ES-I3 (cell line): Measurements from ENCODE around the gene GID4.

Source experiments
- H3K36me3 ChIP-seq: 2 replicates; pipeline ENCODE4 v1.6.1; 2013; ENCODE audit warnings: mild to moderate bottlenecking, low read length, control low read depth, moderate library complexity; ENCODE audit not compliant: insufficient read depth
- H3K4me1 ChIP-seq: 2 replicates; pipeline ENCODE4 v1.6.1; 2013; ENCODE audit warnings: mild to moderate bottlenecking, control low read depth, low read length; ENCODE audit not compliant: insufficient read depth
- H3K9ac ChIP-seq: 2 replicates; pipeline ENCODE4 v1.6.1; 2013; ENCODE audit warnings: low read depth, mild to moderate bottlenecking, low read length, moderate library complexity
- H3K9me3 ChIP-seq: 2 replicates; pipeline ENCODE4 v1.6.1; 2013; ENCODE audit warnings: mild to moderate bottlenecking, low read length, moderate library complexity; ENCODE audit not compliant: control insufficient read depth, insufficient read depth

The GID4 gene

GRCh38 chr17:18043491-18043890 is 4.3 kb downstream of the GID4 start:
- no peaks in the 10 kb centered on the region for H3K9me3 ChIP-seq
- H3K4me1 ChIP-seq: no peaks in the 10 kb centered on the region
- H3K36me3 ChIP-seq: peaks cover 6% of the 10 kb centered on the region; the same call in 1 of the 2 replicates
- H3K9ac ChIP-seq: no peak overlapping the region

DNA sequence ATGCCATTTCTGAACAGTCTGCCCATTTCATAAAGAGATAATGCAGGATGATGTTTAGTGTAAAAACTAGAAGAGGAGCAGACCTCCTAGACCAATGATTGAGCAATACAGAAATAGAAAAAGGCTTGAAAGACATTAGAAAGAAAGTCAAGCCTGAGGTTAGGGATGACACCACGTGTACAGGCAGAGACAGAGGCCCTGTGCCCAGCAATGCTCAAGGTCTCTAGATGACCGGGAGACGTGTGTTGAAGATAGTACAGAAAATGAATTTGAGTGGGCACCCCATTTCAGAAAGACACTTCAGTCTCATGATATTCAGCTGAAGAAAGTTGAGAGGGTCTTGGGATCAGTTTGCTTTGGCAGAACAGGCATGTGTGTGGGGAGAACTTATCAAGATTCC is 5.4 kb downstream of the GID4 start:
- no peak overlapping the region for H3K9ac ChIP-seq
- H3K4me1 ChIP-seq: no peaks in the 10 kb centered on the region
- H3K9me3 ChIP-seq: no peaks in the 10 kb centered on the region
- peaks cover 6% of the 10 kb centered on the region; the same call in 1 of the 2 replicates for H3K36me3 ChIP-seq

DNA sequence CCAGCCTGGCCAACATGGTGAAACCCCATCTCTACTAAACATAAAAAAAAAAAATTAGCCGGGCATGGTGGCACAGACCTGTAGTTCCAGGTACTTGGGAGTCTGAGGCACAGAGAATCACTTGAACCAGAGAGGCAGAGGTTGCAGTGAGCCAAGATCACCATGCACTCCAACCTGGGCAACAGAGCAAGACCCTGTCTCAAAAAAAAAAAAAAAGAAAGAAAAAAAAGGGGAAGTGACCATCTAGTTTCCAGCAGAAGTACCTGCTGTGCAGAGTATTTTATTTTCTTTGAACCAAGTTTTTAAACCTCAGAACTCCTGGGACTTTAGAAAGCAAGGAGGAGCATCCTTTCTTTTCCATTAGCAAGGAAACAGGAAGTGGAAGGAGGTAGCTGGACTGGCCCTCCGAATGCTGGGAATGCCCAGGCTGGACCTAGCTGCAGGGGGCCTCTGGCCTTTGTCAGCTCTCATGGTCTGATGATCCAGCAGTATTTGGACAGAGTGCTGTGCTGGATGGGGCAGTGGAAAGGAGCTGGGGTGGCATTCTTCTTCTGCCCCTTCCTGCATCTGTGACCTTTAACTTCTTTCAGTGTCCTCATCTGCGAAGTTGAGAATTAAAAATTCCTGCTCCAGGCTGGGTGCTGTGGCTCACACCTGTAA is 6.6 kb downstream of the GID4 start:
- no peak overlapping the region for H3K9ac ChIP-seq
- no peaks in the 10 kb centered on the region for H3K9me3 ChIP-seq
- H3K4me1 ChIP-seq: no peaks in the 10 kb centered on the region
- H3K36me3 ChIP-seq: peaks cover 6% of the 10 kb centered on the region; the same call in 1 of the 2 replicates

DNA sequence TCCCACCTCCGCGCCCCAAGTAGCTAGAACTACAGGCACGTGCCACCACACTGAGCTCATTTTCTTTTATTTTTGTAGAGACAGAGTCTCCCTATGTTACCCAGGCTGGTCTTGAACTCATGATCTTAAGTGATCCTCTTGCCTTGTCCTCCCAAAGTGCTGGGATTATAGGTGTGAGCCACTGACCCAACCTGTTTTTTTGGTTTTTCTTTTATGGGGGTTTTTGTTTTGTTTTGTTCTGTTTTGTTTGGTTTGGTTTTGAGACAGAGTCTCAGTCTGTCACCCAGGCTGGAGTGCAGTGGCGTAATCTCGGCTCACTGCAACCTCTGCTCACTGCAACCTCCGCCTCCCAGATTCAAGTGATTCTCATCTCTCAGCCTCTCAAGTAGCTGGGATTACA is 16.4 kb downstream of the GID4 start:
- no peak overlapping the region for H3K9ac ChIP-seq
- no peaks in the 10 kb centered on the region for H3K4me1 ChIP-seq
- H3K36me3 ChIP-seq: peaks cover 3% of the 10 kb centered on the region; the same call in 1 of the 2 replicates
- H3K9me3 ChIP-seq: no peaks in the 10 kb centered on the region

DNA sequence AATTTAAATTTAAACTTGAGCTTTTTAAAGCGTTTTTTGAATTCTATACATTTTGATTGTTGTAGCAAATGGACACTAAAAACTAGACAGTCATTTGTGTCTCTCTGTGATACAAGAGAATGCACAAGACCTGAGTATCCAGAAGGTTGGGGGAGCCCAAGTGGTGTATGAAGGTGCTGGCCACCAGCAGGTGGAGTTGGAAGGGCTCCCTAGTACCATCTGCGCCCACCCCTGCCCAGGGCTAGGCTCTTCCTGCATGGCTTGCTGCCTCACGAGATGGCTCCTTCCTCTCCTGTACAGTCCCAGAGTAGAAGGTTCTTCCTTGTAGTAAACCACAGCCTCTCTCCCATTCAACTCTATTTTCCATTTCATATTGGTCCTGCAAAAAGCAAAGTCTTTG is 17.0 kb downstream of the GID4 start:
- H3K9me3 ChIP-seq: no peaks in the 10 kb centered on the region
- no peaks in the 10 kb centered on the region for H3K4me1 ChIP-seq
- H3K36me3 ChIP-seq: peaks cover 3% of the 10 kb centered on the region
- no peak overlapping the region for H3K9ac ChIP-seq

- Histone ChIP-seq H3K36me3 (peaks cover 3% of the 10 kb centered on the region; the same call in 1 of the 2 replicates), H3K4me1 (no peaks in the 10 kb centered on the region), H3K9ac (no peak overlapping the region), H3K9me3 (no peaks in the 10 kb centered on the region)
Measured at GRCh38 chr17:18059283-18059682, 20.1 kb downstream of the GID4 start.

GRCh38 chr17:18064053-18064452 is 24.8 kb downstream of the GID4 start:
- no peaks in the 10 kb centered on the region; the same call in 1 of the 2 replicates for H3K36me3 ChIP-seq
- H3K9ac ChIP-seq: no peak overlapping the region
- H3K9me3 ChIP-seq: no peaks in the 10 kb centered on the region
- no peaks in the 10 kb centered on the region; the same call in 1 of the 2 replicates for H3K4me1 ChIP-seq

DNA sequence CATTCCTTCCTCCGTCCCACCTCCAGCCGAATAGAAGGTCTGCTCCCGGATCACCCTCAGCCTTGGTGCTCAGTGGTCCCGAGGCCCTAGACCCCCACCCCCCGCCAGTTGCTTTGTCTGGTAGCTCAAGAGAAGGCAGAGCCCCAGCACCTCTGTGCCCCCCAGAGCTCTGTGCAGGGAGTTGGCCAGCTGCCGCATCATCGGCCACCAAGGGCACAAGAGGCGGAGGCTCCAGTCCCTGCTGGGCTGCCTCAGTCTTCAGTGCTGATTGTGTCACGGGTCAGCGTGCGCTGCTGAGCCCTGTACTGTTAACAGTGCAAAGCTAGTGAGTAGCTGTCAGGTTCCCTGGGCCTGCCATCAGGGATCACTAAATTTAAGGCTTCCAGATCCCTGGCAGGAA is 26.3 kb downstream of the GID4 start:
- Histone ChIP-seq H3K9ac (no peak overlapping the region), H3K9me3 (no peaks in the 10 kb centered on the region), H3K36me3 (no peaks in the 10 kb centered on the region; the same call in 1 of the 2 replicates), H3K4me1 (peaks cover 1% of the 10 kb centered on the region; the same call in 1 of the 2 replicates)

DNA sequence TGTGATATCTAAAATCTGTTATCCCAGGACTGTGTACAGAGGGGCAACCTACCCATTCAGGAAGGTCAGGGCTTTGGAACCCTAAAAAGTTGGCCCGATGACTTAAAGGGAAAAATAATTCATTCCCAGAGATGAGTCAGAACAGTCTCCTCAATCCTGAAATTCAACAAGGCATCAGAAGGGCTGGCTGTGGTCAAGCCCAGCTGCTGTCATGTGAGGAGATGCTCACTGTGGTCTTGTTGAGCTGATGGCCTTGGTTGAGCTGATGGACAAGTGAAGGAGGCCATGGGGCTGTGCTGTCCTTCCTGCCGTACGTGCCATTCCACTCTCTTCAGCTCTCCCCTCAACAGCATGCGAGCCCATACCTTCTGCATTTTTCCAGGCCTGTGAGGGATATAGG is 27.7 kb downstream of the GID4 start:
- no peaks in the 10 kb centered on the region for H3K36me3 ChIP-seq
- H3K9ac ChIP-seq: no peak overlapping the region

GRCh38 chr17:18069101-18069500 is 29.9 kb downstream of the GID4 start:
- H3K9ac ChIP-seq: no peak overlapping the region
- peaks cover 5% of the 10 kb centered on the region for H3K4me1 ChIP-seq
- H3K9me3 ChIP-seq: no peaks in the 10 kb centered on the region
- no peaks in the 10 kb centered on the region for H3K36me3 ChIP-seq

More for the DNA sequence above, 27.7 kb downstream of the GID4 start:
- H3K9me3 ChIP-seq: no peaks in the 10 kb centered on the region
- H3K4me1 ChIP-seq: peaks cover 5% of the 10 kb centered on the region

DNA sequence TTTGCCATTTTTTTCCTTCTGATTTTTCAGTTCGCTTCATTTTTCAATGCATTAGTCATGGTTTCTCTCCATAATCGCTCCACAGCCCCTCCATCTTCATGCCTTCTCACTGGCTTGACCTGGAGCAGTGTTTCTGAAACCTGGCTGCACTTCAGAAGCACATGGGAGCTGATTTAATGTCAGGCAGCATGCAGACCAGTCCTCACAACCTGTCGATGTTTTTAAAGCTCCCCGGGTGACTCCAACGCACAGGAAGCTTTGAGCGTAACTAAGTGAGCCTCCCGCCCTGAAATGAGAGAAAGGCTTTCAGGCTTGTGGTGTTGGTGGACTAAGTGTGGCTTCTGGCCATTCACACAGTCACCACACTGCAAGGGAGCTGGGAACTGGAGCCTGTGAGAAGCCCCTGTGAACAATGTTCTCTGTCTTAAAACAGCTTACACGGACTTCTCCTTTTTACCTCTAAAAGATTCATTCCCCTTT is 31.7 kb downstream of the GID4 start:
- no peak overlapping the region for H3K9ac ChIP-seq
- H3K4me1 ChIP-seq: peaks cover 5% of the 10 kb centered on the region
- no peaks in the 10 kb centered on the region for H3K9me3 ChIP-seq

DNA sequence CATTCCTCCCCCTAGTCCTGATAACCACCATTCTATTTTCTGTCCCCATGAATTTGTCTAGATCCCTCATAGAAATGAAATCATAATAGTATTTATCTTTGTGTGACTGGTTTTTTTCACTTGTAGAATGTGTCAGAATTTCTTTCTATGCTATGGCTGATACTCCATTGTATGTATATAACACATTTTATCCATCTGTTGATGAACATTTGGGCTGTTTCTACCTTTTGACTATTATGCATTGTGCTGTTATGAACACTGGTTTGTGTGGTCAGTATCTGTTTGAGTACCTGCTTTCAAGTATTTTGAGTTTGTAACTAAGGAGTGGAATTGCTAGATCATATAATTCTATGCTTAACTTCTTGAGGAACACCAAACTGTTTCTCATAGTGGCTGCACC is 32.5 kb downstream of the GID4 start:
- no peaks in the 10 kb centered on the region for H3K9me3 ChIP-seq
- H3K9ac ChIP-seq: no peak overlapping the region
- no peaks in the 10 kb centered on the region for H3K36me3 ChIP-seq
- peaks cover 5% of the 10 kb centered on the region for H3K4me1 ChIP-seq

More for the DNA sequence above, 31.7 kb downstream of the GID4 start:
- H3K36me3 ChIP-seq: no peaks in the 10 kb centered on the region

GRCh38 chr17:18074566-18075272 is 35.5 kb downstream of the GID4 start:
- H3K9ac ChIP-seq: no peak overlapping the region
- H3K4me1 ChIP-seq: peaks cover 5% of the 10 kb centered on the region; the same call in 1 of the 2 replicates
- no peaks in the 10 kb centered on the region for H3K9me3 ChIP-seq
- no peaks in the 10 kb centered on the region for H3K36me3 ChIP-seq

- H3K9ac ChIP-seq: no peak overlapping the region
- H3K36me3 ChIP-seq: no peaks in the 10 kb centered on the region
- no peaks in the 10 kb centered on the region; the same call in 1 of the 2 replicates for H3K4me1 ChIP-seq
- no peaks in the 10 kb centered on the region for H3K9me3 ChIP-seq
Measured at GRCh38 chr17:18076936-18077335, 37.7 kb downstream of the GID4 start.

- Histone ChIP-seq H3K4me1 (no peaks in the 10 kb centered on the region; the same call in 1 of the 2 replicates), H3K36me3 (no peaks in the 10 kb centered on the region), H3K9me3 (no peaks in the 10 kb centered on the region), H3K9ac (no peak overlapping the region)
Measured at GRCh38 chr17:18079543-18079942, 40.3 kb downstream of the GID4 start.
